ENCODE data around the gene BRINP2. TPM values are rescaled to one million over a fixed set of nuclear protein-coding genes. Genes with fewer than 3 reads are reported as not detected.

The BRINP2 gene
- total and polyA plus RNA-seq, 4 donors: not detected

- Histone ChIP-seq H3K27ac (ENCODE audit: low read depth in 1 of 2, low read length in 2 of 2) (no peak overlapping the region), H3K9me3 (ENCODE audit: control insufficient read depth, low read length) (no peaks in the 10 kb centered on the region), H3K27me3 (ENCODE audit: control insufficient read depth in 1 of 2, insufficient read depth in 2 of 2, low read length in 1 of 2) (no peaks in the 10 kb centered on the region), H3K4me1 (ENCODE audit: control insufficient read depth in 1 of 2, insufficient read depth in 2 of 2, low read length in 2 of 2) (no peaks in the 10 kb centered on the region), H3K4me3 (ENCODE audit: low read length in 2 of 2) (no peak overlapping the region), H3K36me3 (ENCODE audit: control insufficient read depth in 1 of 2, insufficient read depth in 2 of 2, low read length in 1 of 2) (no peaks in the 10 kb centered on the region)
- no peak for DNase-seq
- intact Hi-C loops (cut with DNase I): no loop called here
- 22 to 35% methylated on average over 4 of the region's 4 CpGs for WGBS, 2 donors
- ATAC-seq (ENCODE audit: low FRiP score): no peak
Observed at GRCh38 chr1:177228693-177229065, 57.9 kb downstream of the BRINP2 start.

- intact Hi-C loops (cut with DNase I): no loop called here
- WGBS, 2 donors: 92 to 94% methylated on average over 20 of the region's 20 CpGs
- H3K9me3 ChIP-seq (ENCODE audit: control insufficient read depth, low read length): no peaks in the 10 kb centered on the region
- DNase-seq: no peak
- no peak for ATAC-seq (ENCODE audit: low FRiP score)
- H3K27me3 ChIP-seq (ENCODE audit: control insufficient read depth in 1 of 2, insufficient read depth in 2 of 2, low read length in 1 of 2): no peaks in the 10 kb centered on the region
- no peaks in the 10 kb centered on the region for H3K36me3 ChIP-seq (ENCODE audit: control insufficient read depth in 1 of 2, insufficient read depth in 2 of 2, low read length in 1 of 2)
- H3K4me3 ChIP-seq (ENCODE audit: low read length in 2 of 2): no peak overlapping the region
- no peaks in the 10 kb centered on the region for H3K4me1 ChIP-seq (ENCODE audit: control insufficient read depth in 1 of 2, insufficient read depth in 2 of 2, low read length in 2 of 2)
- no peak overlapping the region for H3K27ac ChIP-seq (ENCODE audit: low read depth in 1 of 2, low read length in 2 of 2)
Observed at GRCh38 chr1:177229781-177230180, 59.0 kb downstream of the BRINP2 start.

GRCh38 chr1:177230228-177231016, 59.7 kb downstream of the BRINP2 start:
- WGBS, 2 donors: 91 to 93% methylated on average over 4 of the region's 4 CpGs
- DNase-seq (no peak), ATAC-seq (ENCODE audit: low FRiP score) (no peak)
- intact Hi-C loops (cut with DNase I): no loop called here
- Histone ChIP-seq H3K27me3 (ENCODE audit: control insufficient read depth in 1 of 2, insufficient read depth in 2 of 2, low read length in 1 of 2) (no peaks in the 10 kb centered on the region), H3K4me3 (ENCODE audit: low read length in 2 of 2) (no peak overlapping the region), H3K27ac (ENCODE audit: low read depth in 1 of 2, low read length in 2 of 2) (no peak overlapping the region), H3K9me3 (ENCODE audit: control insufficient read depth, low read length) (no peaks in the 10 kb centered on the region), H3K4me1 (ENCODE audit: control insufficient read depth in 1 of 2, insufficient read depth in 2 of 2, low read length in 2 of 2) (no peaks in the 10 kb centered on the region), H3K36me3 (ENCODE audit: control insufficient read depth in 1 of 2, insufficient read depth in 2 of 2, low read length in 1 of 2) (no peaks in the 10 kb centered on the region)

GRCh38 chr1:177235350-177235749, 64.6 kb downstream of the BRINP2 start:
- Histone ChIP-seq H3K4me3 (ENCODE audit: low read length in 2 of 2) (no peak overlapping the region), H3K27ac (ENCODE audit: low read depth in 1 of 2, low read length in 2 of 2) (no peak overlapping the region), H3K4me1 (ENCODE audit: control insufficient read depth in 1 of 2, insufficient read depth in 2 of 2, low read length in 2 of 2) (no peaks in the 10 kb centered on the region), H3K27me3 (ENCODE audit: control insufficient read depth in 1 of 2, insufficient read depth in 2 of 2, low read length in 1 of 2) (no peaks in the 10 kb centered on the region), H3K9me3 (ENCODE audit: control insufficient read depth, low read length) (no peaks in the 10 kb centered on the region), H3K36me3 (ENCODE audit: control insufficient read depth in 1 of 2, insufficient read depth in 2 of 2, low read length in 1 of 2) (no peaks in the 10 kb centered on the region)
- intact Hi-C loops (cut with DNase I): no loop called here
- DNase-seq (no peak), ATAC-seq (ENCODE audit: low FRiP score) (no peak)
- 93 to 94% methylated on average over 7 of the region's 7 CpGs for WGBS, 2 donors

GRCh38 chr1:177236962-177237361, 66.2 kb downstream of the BRINP2 start:
- Histone ChIP-seq H3K27ac (ENCODE audit: low read depth in 1 of 2, low read length in 2 of 2) (no peak overlapping the region), H3K4me3 (ENCODE audit: low read length in 2 of 2) (no peak overlapping the region), H3K36me3 (ENCODE audit: control insufficient read depth in 1 of 2, insufficient read depth in 2 of 2, low read length in 1 of 2) (no peaks in the 10 kb centered on the region), H3K4me1 (ENCODE audit: control insufficient read depth in 1 of 2, insufficient read depth in 2 of 2, low read length in 2 of 2) (no peaks in the 10 kb centered on the region), H3K9me3 (ENCODE audit: control insufficient read depth, low read length) (peaks cover 1% of the 10 kb centered on the region), H3K27me3 (ENCODE audit: control insufficient read depth in 1 of 2, insufficient read depth in 2 of 2, low read length in 1 of 2) (no peaks in the 10 kb centered on the region)
- ATAC-seq (ENCODE audit: low FRiP score) (no peak), DNase-seq (no peak)
- intact Hi-C loops (cut with DNase I): no loop called here
- 94 to 97% methylated on average over 4 of the region's 4 CpGs for whole genome bisulfite sequencing, 2 donors

GRCh38 chr1:177238967-177239366, 68.2 kb downstream of the BRINP2 start:
- 91 to 94% methylated on average over 4 of the region's 4 CpGs for WGBS, 2 donors
- ATAC-seq (ENCODE audit: low FRiP score): no peak

GRCh38 chr1:177239792-177240191, 69.0 kb downstream of the BRINP2 start:
- ATAC-seq (ENCODE audit: low FRiP score) (no peak), DNase-seq (no peak)
- peaks cover 1% of the 10 kb centered on the region for H3K9me3 ChIP-seq (ENCODE audit: control insufficient read depth, low read length)
- H3K4me1 ChIP-seq (ENCODE audit: control insufficient read depth in 1 of 2, insufficient read depth in 2 of 2, low read length in 2 of 2): no peaks in the 10 kb centered on the region
- intact Hi-C loops (cut with DNase I): no loop called here
- WGBS, 2 donors: 86 to 89% methylated on average over 2 of the region's 2 CpGs
- no peaks in the 10 kb centered on the region for H3K27me3 ChIP-seq (ENCODE audit: control insufficient read depth in 1 of 2, insufficient read depth in 2 of 2, low read length in 1 of 2)
- no peaks in the 10 kb centered on the region for H3K36me3 ChIP-seq (ENCODE audit: control insufficient read depth in 1 of 2, insufficient read depth in 2 of 2, low read length in 1 of 2)
- H3K27ac ChIP-seq (ENCODE audit: low read depth in 1 of 2, low read length in 2 of 2): no peak overlapping the region
- no peak overlapping the region for H3K4me3 ChIP-seq (ENCODE audit: low read length in 2 of 2)

More at GRCh38 chr1:177238967-177239366, 68.2 kb downstream of the BRINP2 start:
- Histone ChIP-seq H3K4me3 (ENCODE audit: low read length in 2 of 2) (no peak overlapping the region), H3K4me1 (ENCODE audit: control insufficient read depth in 1 of 2, insufficient read depth in 2 of 2, low read length in 2 of 2) (no peaks in the 10 kb centered on the region), H3K27ac (ENCODE audit: low read depth in 1 of 2, low read length in 2 of 2) (no peak overlapping the region), H3K9me3 (ENCODE audit: control insufficient read depth, low read length) (peaks cover 1% of the 10 kb centered on the region), H3K27me3 (ENCODE audit: control insufficient read depth in 1 of 2, insufficient read depth in 2 of 2, low read length in 1 of 2) (no peaks in the 10 kb centered on the region), H3K36me3 (ENCODE audit: control insufficient read depth in 1 of 2, insufficient read depth in 2 of 2, low read length in 1 of 2) (no peaks in the 10 kb centered on the region)
- intact Hi-C loops (cut with DNase I): no loop called here
- no peak for DNase-seq

- Histone ChIP-seq H3K27ac (ENCODE audit: low read depth in 1 of 2, low read length in 2 of 2) (no peak overlapping the region), H3K4me3 (ENCODE audit: low read length in 2 of 2) (no peak overlapping the region), H3K36me3 (ENCODE audit: control insufficient read depth in 1 of 2, insufficient read depth in 2 of 2, low read length in 1 of 2) (no peaks in the 10 kb centered on the region), H3K9me3 (ENCODE audit: control insufficient read depth, low read length) (peaks cover 1% of the 10 kb centered on the region), H3K4me1 (ENCODE audit: control insufficient read depth in 1 of 2, insufficient read depth in 2 of 2, low read length in 2 of 2) (peaks cover 3 to 6% of the 10 kb centered on the region in 2 donors), H3K27me3 (ENCODE audit: control insufficient read depth in 1 of 2, insufficient read depth in 2 of 2, low read length in 1 of 2) (no peaks in the 10 kb centered on the region)
- DNase-seq (no peak), ATAC-seq (ENCODE audit: low FRiP score) (no peak)
- intact Hi-C loops (cut with DNase I): no loop called here
- WGBS, 2 donors: 78 to 91% methylated on average over 1 of the region's 1 CpG
Observed at GRCh38 chr1:177243773-177244172, 73.0 kb downstream of the BRINP2 start.

Data from aorta (tissue), 5 donors.